Transverse colon (tissue), 4 donors: ENCODE measurements around the gene EDN2. TPM values are rescaled to one million over a fixed set of nuclear protein-coding genes. Genes with fewer than 3 reads are reported as not detected.

Experiments used
- DNase-seq: peaks from one replicate; pipeline ENCODE4 v3.0.0-alpha.2; 2019
- H3K27ac ChIP-seq, 4 donors: fragments of 200-600 bp; sonication (generic); 2 replicates each; pipeline ENCODE4 v1.5.1; 2016 to 2018; ENCODE audit warnings: inconsistent platforms in 4 of 4
- H3K27me3 ChIP-seq: fragments of 200-600 bp; sonication (generic); 2 replicates; pipeline ENCODE4 v1.5.1; 2017; ENCODE audit warnings: inconsistent platforms
- H3K36me3 ChIP-seq, 4 donors: fragments of 200-600 bp; sonication (generic); 2 replicates each; pipeline ENCODE4 v1.5.1; 2017 to 2019; ENCODE audit warnings: inconsistent platforms in 4 of 4
- H3K4me1 ChIP-seq, 4 donors: fragments of 200-600 bp; sonication (generic); 2 replicates each; pipeline ENCODE4 v1.5.1; 2017 to 2020; ENCODE audit warnings: inconsistent platforms in 4 of 4
- H3K4me3 ChIP-seq, 4 donors: fragments of 200-600 bp; sonication (generic); 1 replicate in 1 of 4; 2 replicates in 3 of 4; pipeline versions ENCODE4 v1.5.1 to v1.6.1; 2017 to 2019; ENCODE audit warnings: inconsistent platforms in 4 of 4
- H3K9me3 ChIP-seq, 2 donors: fragments of 200-600 bp; sonication (generic); 2 replicates each; pipeline ENCODE4 v1.5.1; 2017 to 2019; ENCODE audit warnings: inconsistent platforms in 2 of 2
- CTCF ChIP-seq, 5 experiments: fragments of 200-600 bp in 3 of 5; fragments of 450-650 bp in 2 of 5; sonication (generic) in 3 of 5; IDR thresholded peaks; 1 replicate in 2 of 5; 2 replicates in 3 of 5; pipeline ENCODE4 v1.5.1; 2016 to 2017; ENCODE audit warnings: antibody characterized with exemption in 5 of 5, inconsistent platforms in 3 of 5, mild to moderate bottlenecking in 2 of 5, moderate library complexity in 1 of 5
- EP300 ChIP-seq: sonication (generic); formaldehyde crosslinking; IDR thresholded peaks from one replicate; pipeline ENCODE4 v1.6.1; 2017; ENCODE audit warnings: antibody characterized with exemption, low read depth
- POLR2A ChIP-seq: fragments of 450-650 bp; IDR thresholded peaks from one replicate; pipeline ENCODE4 v1.6.1; 2016; ENCODE audit warnings: antibody characterized with exemption, mild to moderate bottlenecking, moderate library complexity
- POLR2AphosphoS5 ChIP-seq, 3 donors: sonication (generic); formaldehyde crosslinking; IDR thresholded peaks; one replicate each; pipeline ENCODE4 v1.6.1; 2016; ENCODE audit warnings: antibody characterized with exemption in 3 of 3
- WGBS, 2 donors: methylation state at CpG; one replicate each; pipeline ENCODE4 v1.1.5; 2018; ENCODE audit warnings: low coverage in 1 of 2; 5-methylcytosine and 5-hydroxymethylcytosine counted together
- in situ Hi-C, 4 donors: fragments of 200-750 bp; cut with MboI; loops; one replicate each; pipeline versions ENCODE4 v1.15.0 to v1.15.1; 2017; ENCODE audit warnings: low sequenced_read_pairs in 3 of 4, low pct_ligation_motif_present in 1 of 4, low pct_unique_long_range_greater_than_20kb in 1 of 4
- intact Hi-C: fragments of 100-400 bp; cut with DNase I; formaldehyde crosslinking; loops from one replicate; pipeline ENCODE4 v1.15.1; 2023; ENCODE audit warnings: low total_unique reads
- total RNA-seq, 4 donors: library from RNA; depleted of rRNA; stranded (reverse); fragments of >200 nt; gene quantifications; one replicate each; pipeline ENCODE4 v1.1.0, GENCODE V29; 2016

Gene EDN2
- total RNA-seq, 4 donors from 2014 or later = 3.8 to 15.7 (median 10.3) TPM

GRCh38 chr1:41440321-41441085 lies 44.0 kb downstream of the EDN2 start:
- intact Hi-C loops = no loop called here
- WGBS, 2 donors = 77% methylated on average over 4 of the region's 4 CpGs
- in situ Hi-C loops = no loop called here
- Histone ChIP-seq H3K9me3 (peaks cover 6 to 8% of the 10 kb centered on the region in 2 donors), H3K4me3 (no peak overlapping the region), H3K36me3 (no peaks in the 10 kb centered on the region), H3K27me3 (peaks cover 5% of the 10 kb centered on the region), H3K4me1 (no peaks in the 10 kb centered on the region), H3K27ac (no peak overlapping the region)
- DNase-seq = no peak
- TF ChIP-seq POLR2AphosphoS5 (IDR thresholded peaks at IDR 0.05) = no peak
- TF ChIP-seq CTCF (IDR thresholded peaks at IDR 0.05) = no peak
- no peak for TF ChIP-seq POLR2A
- TF ChIP-seq EP300 = no peak

- peaks cover 5% of the 10 kb centered on the region for H3K27me3 ChIP-seq
- intact Hi-C loops = no loop called here
- no peak for DNase-seq
- no peaks in the 10 kb centered on the region for H3K4me1 ChIP-seq
- no peak overlapping the region for H3K4me3 ChIP-seq
- 78% methylated on average over 6 of the region's 6 CpGs; no CpG with 5 or more reads in 1 of the 2 donors for WGBS, 2 donors
- H3K27ac ChIP-seq = no peak overlapping the region
- no peaks in the 10 kb centered on the region for H3K36me3 ChIP-seq
- in situ Hi-C loops = loop anchor here in 2 of 4 donors (10.0 kb wide), 2 partner anchors 164 to 174 kb away; no protein-coding TSS in a partner anchor
- TF ChIP-seq EP300 = no peak
- TF ChIP-seq POLR2A = no peak
- TF ChIP-seq POLR2AphosphoS5 (IDR thresholded peaks at IDR 0.05) = no peak
- TF ChIP-seq CTCF (IDR thresholded peaks at IDR 0.05) = no peak
- H3K9me3 ChIP-seq = peaks cover 2% of the 10 kb centered on the region in 2 donors
Observed at GRCh38 chr1:41439234-41439633, 45.2 kb downstream of the EDN2 start.

- in situ Hi-C loops = loop anchor here in 2 of 4 donors (10.0 kb wide), 2 partner anchors 164 to 174 kb away; no protein-coding TSS in a partner anchor
- intact Hi-C loops = no loop called here
- Histone ChIP-seq H3K27me3 (peaks cover 5% of the 10 kb centered on the region), H3K4me3 (no peak overlapping the region), H3K4me1 (no peaks in the 10 kb centered on the region), H3K9me3 (no peaks in the 10 kb centered on the region), H3K27ac (no peak overlapping the region), H3K36me3 (no peaks in the 10 kb centered on the region)
- no peak for DNase-seq
- WGBS, 2 donors = 83 to 100% methylated on average over 1 of the region's 1 CpG
- TF ChIP-seq POLR2AphosphoS5 (IDR thresholded peaks at IDR 0.05) = no peak
Observed at GRCh38 chr1:41438711-41439110, 45.8 kb downstream of the EDN2 start.

GRCh38 chr1:41437011-41437355 lies 47.5 kb downstream of the EDN2 start:
- no peak overlapping the region for H3K27ac ChIP-seq
- intact Hi-C loops (no loop called here), in situ Hi-C loops (loop anchor here in 2 of 4 donors (10.0 kb wide), 2 partner anchors 162 to 172 kb away; no protein-coding TSS in a partner anchor)
- whole genome bisulfite sequencing, 2 donors = 76 to 100% methylated on average over 2 to 3 of the region's 3 CpGs
- no peak overlapping the region for H3K4me3 ChIP-seq
- TF ChIP-seq EP300 (no peak), CTCF (IDR thresholded peaks at IDR 0.05) (no peak), POLR2A (no peak), POLR2AphosphoS5 (IDR thresholded peaks at IDR 0.05) (no peak)
- no peaks in the 10 kb centered on the region for H3K9me3 ChIP-seq
- DNase-seq = no peak
- H3K27me3 ChIP-seq = peaks cover 5% of the 10 kb centered on the region
- no peaks in the 10 kb centered on the region for H3K36me3 ChIP-seq
- peaks cover 13 to 15% (median 14%) of the 10 kb centered on the region in 4 donors for H3K4me1 ChIP-seq
